ENCODE data around the gene SV2B.

Gene SV2B

GRCh38 chr15:91279486-91279885, 179.4 kb downstream of the SV2B start:
- DNase-seq = no peak

DNA sequence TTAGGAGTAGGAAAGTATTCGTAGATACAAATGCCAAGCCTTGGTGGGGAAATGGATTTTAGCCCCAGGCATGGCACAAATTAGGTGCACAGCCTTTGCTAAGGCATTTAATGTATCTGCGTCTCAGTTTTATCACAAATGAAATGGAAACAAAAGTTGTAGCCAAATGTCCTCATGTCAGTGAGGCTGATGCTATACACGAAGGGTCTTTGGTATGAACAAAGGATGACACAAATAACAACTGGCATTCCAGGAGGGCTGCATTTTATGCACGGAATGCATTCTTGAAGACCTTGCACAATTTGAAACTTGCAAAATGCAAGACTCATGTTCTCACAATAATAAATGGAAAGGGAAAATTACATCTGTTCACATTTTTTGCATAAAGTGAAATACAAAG, 181.9 kb downstream of the SV2B start:
- no peak for DNase-seq

- DNase-seq = no peak
Observed at GRCh38 chr15:91282486-91282885, 182.4 kb downstream of the SV2B start.

DNA sequence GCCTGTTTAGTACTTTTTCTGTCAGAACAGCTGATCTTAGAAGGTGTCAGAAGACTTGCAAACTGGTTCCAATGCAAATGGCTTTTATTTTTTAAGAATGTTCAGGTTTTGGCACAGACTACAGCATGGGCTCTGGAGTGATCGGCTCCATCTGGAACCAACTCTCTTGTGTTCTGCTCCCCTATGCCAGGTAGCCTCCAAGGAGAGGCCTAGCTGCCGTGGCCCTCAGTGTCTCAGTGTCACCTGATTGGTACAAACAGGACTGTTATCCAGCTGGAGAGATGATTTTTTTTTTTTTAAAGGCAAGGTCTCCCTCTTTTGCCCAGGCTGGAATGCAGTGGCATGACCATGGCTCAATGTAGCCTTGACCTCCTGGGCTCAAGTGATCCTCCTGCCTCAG, 183.1 kb downstream of the SV2B start:
- no peak for DNase-seq

DNA sequence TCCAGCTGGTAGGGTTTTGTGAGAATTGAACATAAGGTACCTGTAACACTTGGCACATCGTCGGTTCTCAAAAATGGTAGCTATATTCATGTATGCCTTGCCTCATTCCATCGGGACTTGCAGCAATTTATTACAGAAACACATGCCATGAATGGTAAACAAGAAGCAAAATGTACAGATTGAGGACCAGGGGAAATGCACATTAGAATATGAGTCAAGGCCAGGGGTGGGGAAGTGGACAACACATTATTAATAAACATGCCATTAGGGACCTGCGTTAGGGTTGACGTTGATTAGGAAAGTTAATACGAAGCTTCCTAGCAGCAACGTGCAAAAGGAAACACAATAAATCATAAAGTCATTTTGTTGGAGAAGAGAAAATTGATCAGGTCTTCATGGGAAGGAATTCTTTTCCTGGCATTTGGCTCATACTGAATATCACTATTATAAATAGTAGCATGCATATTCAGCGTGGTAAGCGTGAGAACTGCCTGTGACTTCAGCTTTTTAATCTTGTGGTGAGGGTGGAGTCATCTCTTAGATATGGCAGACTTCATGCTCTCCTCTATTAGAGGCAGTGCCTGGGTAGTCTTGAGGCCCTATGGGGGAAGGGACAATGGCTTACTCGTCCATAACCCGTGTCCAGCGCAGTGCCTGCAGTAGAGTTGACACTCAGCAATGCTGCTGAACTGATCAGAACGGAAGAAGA, 184.9 kb downstream of the SV2B start:
- DNase-seq = no peak

- DNase-seq = no peak
Observed at GRCh38 chr15:91289324-91289723, 189.3 kb downstream of the SV2B start.

DNA sequence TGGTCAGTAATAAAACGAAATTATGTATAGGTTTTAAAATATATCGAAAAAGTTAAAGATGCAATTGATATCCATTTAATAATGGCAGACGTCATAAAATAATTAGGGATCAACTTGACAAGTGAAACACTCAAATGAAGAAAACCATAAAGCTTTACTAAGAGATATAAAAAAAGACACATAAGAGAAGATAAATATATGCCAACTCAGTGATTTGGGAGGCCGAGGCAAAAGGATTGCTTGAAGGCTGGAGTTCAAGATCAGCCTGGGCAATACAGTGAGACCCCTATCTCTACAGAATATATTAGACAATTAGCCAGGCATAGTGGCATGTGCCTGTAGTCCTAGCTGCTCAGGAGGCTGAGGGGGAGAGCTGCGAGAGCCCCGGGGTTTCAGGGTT, 190.5 kb downstream of the SV2B start:
- no peak for DNase-seq

DNA sequence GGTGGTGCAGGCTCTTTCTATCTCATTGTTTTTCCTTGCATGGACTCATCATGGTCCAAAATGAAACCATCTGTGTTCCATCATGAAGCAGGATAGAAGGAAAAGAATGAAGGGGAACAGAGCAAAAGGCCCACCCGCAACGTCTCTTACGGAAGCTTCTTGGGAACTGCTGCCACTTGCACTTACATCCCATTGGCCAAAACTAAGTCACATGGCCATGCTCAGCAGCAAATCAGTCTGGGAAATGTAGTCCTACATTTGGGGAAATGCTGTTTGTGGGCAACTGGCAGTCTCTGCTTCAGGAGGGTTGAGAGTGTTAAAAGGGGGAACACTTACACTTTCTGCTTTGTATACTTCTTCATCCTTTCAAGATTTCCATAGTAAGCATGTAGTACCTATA, 191.6 kb downstream of the SV2B start:
- DNase-seq = no peak

GRCh38 chr15:91294344-91294743, 194.3 kb downstream of the SV2B start:
- DNase-seq = no peak

DNA sequence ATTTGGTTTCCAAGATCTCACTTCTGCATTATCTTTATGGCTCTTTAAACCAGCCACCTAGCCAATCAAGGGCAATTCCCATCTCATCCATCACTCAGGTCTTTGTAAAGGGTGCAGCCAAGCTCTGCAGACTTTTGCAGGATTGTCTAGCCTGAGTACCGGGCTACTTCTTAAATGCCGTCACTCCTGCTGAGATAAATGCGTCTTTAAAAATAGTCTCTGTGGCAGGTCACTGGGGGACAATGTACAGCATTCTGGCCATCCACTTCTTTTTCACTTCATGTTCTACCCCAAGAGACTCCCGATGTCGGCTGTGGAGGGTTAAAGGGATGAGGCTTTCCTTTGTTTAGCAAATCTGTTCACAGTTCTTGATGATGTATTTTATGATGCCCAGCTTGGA, 194.7 kb downstream of the SV2B start:
- DNase-seq = no peak

- DNase-seq = no peak
Observed at GRCh38 chr15:91298101-91298500, 198.0 kb downstream of the SV2B start.

DNA sequence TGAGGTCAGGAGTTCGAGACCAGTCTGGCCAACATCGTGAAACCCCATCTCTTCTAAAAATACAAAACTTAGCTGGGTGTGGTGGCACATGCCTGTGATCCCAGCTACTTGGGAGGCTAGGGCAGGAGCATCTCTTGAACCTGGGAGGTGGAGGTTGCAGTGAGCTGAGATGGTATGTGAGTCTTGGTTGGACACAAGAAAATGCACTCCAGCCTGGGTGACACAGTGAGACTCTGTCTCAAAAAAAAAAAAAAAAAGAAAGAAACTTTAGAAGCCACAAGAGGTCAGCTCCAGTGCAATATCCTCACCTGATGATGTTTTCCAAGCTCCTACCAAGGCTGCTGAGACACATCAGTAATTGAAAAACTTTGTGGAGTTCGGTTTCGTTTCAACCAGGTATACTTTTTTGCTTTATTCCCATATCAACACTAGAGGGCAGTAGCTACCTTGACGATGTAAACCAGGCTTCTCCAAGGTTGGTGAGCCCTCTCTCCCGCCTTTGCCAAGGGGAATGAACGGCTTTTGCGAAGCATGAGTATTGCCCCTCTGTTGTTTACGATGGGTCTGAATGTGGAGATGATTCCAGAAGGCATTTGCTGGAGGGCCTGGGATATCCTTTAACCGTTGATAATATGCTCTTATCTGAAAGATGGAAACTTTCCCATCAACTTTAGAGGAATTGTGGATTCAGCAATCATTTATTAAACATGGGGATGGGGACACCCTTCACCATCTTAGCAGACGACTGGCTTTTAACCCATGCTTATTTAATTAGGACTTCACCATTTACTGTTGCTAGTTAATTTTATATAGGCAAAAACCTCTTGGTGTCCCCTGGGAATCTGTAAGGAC, 202.8 kb downstream of the SV2B start:
- DNase-seq = peak; percentile 66

GRCh38 chr15:91304210-91304609, 204.2 kb downstream of the SV2B start:
- no peak for DNase-seq

DNA sequence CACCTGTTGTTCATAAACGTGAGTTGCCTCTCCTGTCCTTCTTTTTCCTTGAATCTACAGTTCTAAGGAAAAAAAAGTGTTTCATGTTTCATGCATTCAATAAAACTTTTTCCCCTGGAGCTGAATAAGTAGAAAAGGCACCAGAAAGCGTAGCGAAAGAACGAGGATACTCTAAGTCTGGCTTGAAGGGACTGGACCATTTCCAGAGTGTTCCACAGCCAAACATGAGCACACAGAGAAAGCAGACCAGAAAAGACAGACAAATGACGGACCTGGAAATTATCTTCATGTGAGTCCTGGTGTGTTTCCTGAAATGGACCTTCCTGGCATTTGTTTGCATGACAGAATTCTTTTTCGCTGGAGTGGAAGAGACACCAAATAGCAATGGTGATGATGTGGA, 204.7 kb downstream of the SV2B start:
- DNase-seq = no peak

DNA sequence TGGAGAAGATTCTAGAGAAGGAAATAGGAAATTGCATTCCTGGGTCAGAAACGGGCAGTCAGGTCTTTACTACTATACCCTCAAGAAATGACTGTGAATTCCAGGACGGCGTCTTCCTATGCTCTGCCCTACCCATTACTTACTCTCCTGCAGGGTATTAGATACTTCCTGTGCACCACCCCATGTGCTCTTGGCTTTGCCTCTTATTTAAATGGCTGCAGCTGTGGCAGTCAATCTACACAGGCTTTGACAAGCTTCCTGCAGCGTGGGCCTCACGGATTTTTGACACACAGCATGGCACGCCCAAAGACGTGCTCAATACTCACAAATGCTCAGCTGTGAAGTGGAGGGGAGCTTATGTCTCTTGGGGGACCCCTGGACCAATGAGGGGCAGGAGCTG, 206.1 kb downstream of the SV2B start:
- no peak for DNase-seq

- no peak for DNase-seq
Observed at GRCh38 chr15:91307601-91308000, 207.5 kb downstream of the SV2B start.

- no peak for DNase-seq
Observed at GRCh38 chr15:91308199-91308598, 208.1 kb downstream of the SV2B start.

- DNase-seq = no peak
Observed at GRCh38 chr15:91308855-91309254, 208.8 kb downstream of the SV2B start.

DNA sequence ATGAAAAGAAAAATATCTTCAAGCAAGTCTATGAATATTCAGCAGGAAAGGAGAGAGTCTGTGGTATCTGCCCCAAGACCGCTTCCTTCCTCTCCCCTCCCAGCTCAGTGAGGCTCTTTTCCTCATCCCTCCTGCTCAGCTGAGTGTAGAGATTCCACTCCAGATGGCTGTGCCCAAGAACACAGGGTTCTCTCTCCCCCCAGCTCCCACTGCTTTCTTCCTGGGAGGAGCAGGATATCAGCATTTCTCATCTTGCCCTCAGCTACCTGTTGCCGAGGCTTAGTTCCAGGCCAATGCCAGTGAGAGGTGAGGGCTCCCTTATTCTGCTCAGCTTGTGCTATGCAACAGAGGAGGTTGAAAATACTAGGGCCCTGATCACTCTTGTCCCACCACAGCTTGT, 211.9 kb downstream of the SV2B start:
- no peak for DNase-seq

- no peak for DNase-seq
Observed at GRCh38 chr15:91316126-91316525, 216.1 kb downstream of the SV2B start.

- DNase-seq = no peak
Observed at GRCh38 chr15:91318516-91318915, 218.5 kb downstream of the SV2B start.

- DNase-seq = no peak
Observed at GRCh38 chr15:91318931-91319330, 218.9 kb downstream of the SV2B start.

DNA sequence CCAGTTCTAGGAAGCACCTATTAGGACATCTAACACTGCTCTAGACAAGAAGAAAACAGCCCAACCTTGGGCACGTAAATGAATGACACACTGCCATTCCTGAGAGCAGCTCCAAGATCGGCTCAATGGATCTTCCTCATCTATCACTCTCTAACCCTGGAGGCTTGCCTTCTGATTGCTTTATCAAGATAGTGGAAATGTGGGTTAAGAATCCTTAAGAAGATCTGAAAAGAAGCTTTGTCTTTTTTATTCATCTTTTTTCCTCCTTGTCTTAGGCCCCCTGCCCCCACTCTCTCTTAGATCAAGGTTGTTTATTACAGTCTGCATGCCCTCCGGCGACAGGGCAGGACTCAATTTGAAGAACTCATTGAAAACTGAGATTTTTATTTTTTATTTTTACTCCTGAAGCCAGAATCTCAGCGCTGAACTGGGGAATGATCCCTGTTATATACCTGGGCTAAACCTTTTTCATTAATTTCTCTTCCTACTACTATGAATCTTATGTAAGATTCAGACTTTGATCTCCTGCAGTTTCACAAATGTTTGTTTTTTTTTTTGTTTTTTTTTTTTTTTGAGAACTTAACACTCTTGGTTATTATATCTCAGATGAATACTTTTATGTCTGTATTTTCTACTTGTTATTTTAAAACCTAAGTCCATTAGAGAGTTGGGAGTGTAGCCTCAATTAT, 219.5 kb downstream of the SV2B start:
- DNase-seq = no peak

- DNase-seq = no peak
Observed at GRCh38 chr15:91320101-91320500, 220.0 kb downstream of the SV2B start.

All from NCI-H510A treated with DMSO at 0.1 percent for 48 hours (cell line).